ENCODE measurements around the gene MRPS27. TPM values are rescaled to one million over a fixed set of nuclear protein-coding genes. Genes with fewer than 3 reads are reported as not detected.

The MRPS27 gene
- total RNA-seq, 4 donors from 2014 or later, result 45.9 to 214 (median 68.6) TPM

DNA sequence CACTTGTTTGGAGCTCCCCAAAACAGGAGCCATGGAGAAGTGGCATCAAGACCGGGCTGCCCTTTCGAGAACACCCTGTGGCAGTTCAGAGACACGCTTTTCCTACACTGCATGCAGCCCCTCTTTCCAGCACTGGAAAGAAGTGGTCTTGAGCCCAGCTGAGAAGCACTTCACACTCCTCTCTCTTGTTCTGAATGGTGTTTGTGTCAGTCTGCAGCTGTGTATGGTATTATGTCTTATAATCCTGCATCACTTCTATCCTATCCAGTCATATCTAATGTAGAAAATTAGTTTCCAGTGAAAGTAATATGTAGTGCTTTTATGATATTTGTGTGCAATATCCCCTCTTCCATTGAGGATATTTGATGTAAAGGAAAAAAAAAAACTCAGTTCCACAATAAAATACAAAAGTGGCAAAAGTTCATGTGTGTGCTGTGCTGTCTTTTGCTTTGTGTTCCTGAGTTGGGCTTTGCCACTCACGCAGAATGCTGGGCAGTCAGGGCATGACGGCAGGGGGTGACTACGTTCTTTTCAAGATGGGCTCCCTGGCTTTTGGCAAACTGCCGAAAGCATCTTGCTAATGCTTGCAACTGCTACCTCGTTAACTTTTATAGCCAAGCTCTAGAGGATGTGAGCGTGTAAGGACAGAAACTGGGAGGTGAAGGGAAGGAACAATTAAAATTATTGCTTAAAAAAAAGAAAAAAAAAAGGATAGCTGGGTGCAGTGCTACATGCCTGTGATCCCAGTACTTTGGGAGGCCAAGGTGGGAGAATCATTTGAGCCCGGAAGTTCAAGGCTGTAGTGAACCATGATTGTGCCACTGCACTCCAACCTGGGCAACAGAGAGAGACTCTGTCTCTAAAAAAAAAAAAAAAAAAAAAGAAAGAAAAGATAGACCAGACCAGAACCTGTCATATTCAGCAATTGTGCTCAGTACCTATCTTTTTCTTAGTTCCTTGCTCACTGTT, 110.6 kb downstream of the MRPS27 start:
- Histone ChIP-seq H3K4me3 (no peak overlapping the region), H3K36me3 (no peaks in the 10 kb centered on the region), H3K27me3 (no peaks in the 10 kb centered on the region), H3K4me1 (peaks cover 4 to 6% of the 10 kb centered on the region in 2 donors), H3K27ac (peak overlapping the region in 1 of 2 donors; percentile 80), H3K9me3 (no peaks in the 10 kb centered on the region)
- intact Hi-C loops (cut with DNase I; ENCODE audit: low total_unique reads), result no loop called here
- peak in 1 of 2 donors; percentile 56 for DNase-seq
- TF ChIP-seq, protein P1, sequence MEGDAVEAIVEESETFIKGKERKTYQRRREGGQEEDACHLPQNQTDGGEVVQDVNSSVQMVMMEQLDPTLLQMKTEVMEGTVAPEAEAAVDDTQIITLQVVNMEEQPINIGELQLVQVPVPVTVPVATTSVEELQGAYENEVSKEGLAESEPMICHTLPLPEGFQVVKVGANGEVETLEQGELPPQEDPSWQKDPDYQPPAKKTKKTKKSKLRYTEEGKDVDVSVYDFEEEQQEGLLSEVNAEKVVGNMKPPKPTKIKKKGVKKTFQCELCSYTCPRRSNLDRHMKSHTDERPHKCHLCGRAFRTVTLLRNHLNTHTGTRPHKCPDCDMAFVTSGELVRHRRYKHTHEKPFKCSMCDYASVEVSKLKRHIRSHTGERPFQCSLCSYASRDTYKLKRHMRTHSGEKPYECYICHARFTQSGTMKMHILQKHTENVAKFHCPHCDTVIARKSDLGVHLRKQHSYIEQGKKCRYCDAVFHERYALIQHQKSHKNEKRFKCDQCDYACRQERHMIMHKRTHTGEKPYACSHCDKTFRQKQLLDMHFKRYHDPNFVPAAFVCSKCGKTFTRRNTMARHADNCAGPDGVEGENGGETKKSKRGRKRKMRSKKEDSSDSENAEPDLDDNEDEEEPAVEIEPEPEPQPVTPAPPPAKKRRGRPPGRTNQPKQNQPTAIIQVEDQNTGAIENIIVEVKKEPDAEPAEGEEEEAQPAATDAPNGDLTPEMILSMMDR (IDR thresholded peaks at IDR 0.05), result no peak
- TF ChIP-seq POLR2A (IDR thresholded peaks at IDR 0.05), result no peak

DNA sequence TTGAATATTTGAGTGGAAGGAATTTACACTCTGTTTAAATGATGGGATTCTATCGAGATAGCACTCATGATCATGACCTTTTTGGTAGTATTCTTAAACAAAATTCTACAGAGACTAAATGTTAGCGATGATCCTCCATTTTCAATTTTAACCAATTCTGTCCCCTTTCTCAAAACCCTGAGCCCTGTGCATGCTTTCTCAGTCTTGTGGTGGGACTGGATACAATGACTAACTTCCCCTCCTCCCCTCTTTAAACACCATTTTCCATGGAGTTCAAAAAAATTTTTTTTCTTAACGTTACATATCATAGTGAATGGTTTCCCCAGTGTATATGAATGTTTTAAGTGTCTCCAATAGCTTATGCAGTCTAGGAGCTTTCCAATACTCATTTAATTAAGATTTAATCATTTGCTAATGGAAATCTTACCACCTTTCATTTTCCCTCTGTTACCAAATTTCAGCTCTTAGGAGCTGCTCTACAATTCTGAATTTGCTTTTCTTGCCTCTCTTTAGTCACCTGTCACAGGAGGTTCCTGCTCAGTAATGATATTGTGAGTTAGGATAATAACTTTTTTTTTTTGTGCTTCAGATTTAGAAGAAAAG, 111.6 kb downstream of the MRPS27 start:
- no peak for TF ChIP-seq POLR2A (IDR thresholded peaks at IDR 0.05)
- Histone ChIP-seq H3K9me3 (no peaks in the 10 kb centered on the region), H3K27me3 (no peaks in the 10 kb centered on the region), H3K27ac (no peak overlapping the region), H3K4me1 (peaks cover 4 to 6% of the 10 kb centered on the region in 2 donors), H3K36me3 (no peaks in the 10 kb centered on the region), H3K4me3 (no peak overlapping the region)
- intact Hi-C loops (cut with DNase I; ENCODE audit: low total_unique reads), result no loop called here
- DNase-seq, result no peak

DNA sequence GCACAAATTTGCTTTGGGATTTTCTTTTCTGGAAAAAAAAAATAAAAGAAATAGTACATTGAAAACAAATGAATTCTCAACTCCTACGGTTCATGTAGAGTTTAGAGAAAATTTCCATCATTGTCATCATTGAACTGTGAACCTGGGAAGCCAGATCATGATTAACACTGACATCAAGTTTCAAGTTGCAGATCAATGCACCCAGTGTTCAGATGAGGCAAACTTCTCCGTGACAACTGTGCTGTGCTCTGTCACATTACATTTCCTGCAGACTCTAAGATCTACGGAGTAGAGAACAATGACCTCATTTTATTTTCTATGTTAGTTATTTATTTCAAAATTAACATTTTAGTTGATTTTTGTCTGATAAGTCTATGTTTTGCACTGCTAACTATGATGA, 113.0 kb downstream of the MRPS27 start:
- Histone ChIP-seq H3K27me3 (no peaks in the 10 kb centered on the region), H3K4me3 (no peak overlapping the region), H3K9me3 (no peaks in the 10 kb centered on the region), H3K27ac (no peak overlapping the region), H3K36me3 (no peaks in the 10 kb centered on the region), H3K4me1 (peaks cover 4 to 6% of the 10 kb centered on the region in 2 donors)
- TF ChIP-seq, protein P1 (IDR thresholded peaks at IDR 0.05), result no peak
- no peak for DNase-seq
- intact Hi-C loops (cut with DNase I; ENCODE audit: low total_unique reads), result no loop called here

DNA sequence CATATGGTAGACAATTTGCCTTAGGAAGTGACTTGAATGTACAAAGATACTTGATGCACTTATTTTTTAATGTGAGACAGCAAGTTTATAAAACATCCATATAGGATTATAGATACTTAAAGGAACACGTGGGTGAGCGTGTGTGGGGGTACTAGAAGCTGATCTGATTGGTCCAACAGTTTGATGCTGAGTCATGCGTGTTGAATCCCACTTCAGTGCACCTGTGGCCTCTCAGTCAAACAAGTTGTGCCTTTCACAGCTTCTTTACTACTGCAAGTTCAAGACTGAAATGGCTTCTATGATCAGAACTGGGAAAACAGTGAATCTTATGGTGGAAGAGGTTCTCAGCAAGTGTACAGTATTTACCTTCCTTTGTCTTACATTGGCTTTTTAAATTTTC, 113.9 kb downstream of the MRPS27 start:
- DNase-seq, result no peak
- no peaks in the 10 kb centered on the region for H3K36me3 ChIP-seq

DNA sequence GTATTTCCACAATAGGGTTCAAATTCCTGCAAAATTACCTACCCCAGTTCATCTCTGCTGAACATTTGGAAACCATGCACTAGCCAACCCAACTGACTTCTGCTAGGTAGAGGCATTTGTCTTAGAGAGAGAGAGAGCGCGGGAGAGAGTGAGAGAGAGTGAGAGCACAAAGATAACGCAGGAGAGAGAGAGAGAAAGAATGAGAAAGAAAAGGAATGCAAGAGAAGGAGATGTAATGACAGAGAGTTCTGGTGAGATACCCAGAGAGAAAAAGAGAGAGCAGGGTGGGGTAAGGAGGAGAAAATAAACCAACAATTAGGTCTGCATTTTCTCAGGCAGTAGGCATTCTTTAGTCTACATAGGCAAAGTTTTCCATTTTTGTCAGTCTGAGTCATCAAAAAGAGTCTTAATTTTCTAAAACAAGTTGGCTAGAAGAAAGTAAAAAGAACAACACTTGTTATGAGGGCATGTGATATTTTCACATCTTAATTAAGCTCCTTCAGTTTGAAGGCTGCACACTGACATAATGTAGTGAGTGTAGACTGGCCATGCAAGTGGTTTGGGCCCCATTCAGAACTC, 114.5 kb downstream of the MRPS27 start:
- Histone ChIP-seq H3K36me3 (no peaks in the 10 kb centered on the region), H3K4me1 (peaks cover 0 to under 1% of the 10 kb centered on the region in 2 donors), H3K9me3 (no peaks in the 10 kb centered on the region), H3K4me3 (no peak overlapping the region), H3K27ac (no peak overlapping the region), H3K27me3 (no peaks in the 10 kb centered on the region)
- intact Hi-C loops (cut with DNase I; ENCODE audit: low total_unique reads), result no loop called here
- no peak for DNase-seq
- no peak for TF ChIP-seq POLR2A (IDR thresholded peaks at IDR 0.05)
- TF ChIP-seq, protein P1 (IDR thresholded peaks at IDR 0.05), result no peak

More for the DNA sequence above, 113.9 kb downstream of the MRPS27 start:
- H3K4me3 ChIP-seq, result no peak overlapping the region
- no peaks in the 10 kb centered on the region for H3K27me3 ChIP-seq
- H3K4me1 ChIP-seq, result peaks cover 4 to 6% of the 10 kb centered on the region in 2 donors
- no peak overlapping the region for H3K27ac ChIP-seq
- TF ChIP-seq, protein P1 (IDR thresholded peaks at IDR 0.05), result no peak
- no peak for TF ChIP-seq POLR2A (IDR thresholded peaks at IDR 0.05)
- H3K9me3 ChIP-seq, result no peaks in the 10 kb centered on the region
- intact Hi-C loops (cut with DNase I; ENCODE audit: low total_unique reads), result no loop called here
